ENCODE results near the gene RHOJ.

The RHOJ gene

DNA sequence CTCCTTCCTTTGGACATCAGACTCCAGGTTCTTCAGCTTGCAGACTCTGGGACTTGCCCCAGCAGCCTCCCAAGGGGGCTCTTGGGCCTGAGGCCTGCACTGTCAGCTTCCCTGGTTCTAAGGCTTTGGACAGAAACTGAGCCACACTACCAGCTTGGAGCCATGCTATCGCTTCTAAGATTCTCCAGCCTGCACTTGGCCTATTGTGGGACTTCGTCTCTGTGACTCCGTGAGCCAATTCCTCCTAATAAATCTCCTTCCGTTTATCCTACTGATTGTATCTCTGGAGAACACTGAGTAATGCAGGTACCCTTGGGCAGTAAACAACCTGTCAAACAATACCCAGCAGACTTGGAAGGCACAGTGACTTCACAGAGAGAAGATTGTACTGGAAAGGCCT is 24.9 kb upstream of the RHOJ start:
- Histone ChIP-seq H3K4me3 (ENCODE audit: low read depth in 1 of 5, low read length in 5 of 5) (no peak overlapping the region), H3K36me3 (ENCODE audit: control insufficient read depth in 5 of 5, insufficient read depth in 5 of 5, low read length in 5 of 5) (no peaks in the 10 kb centered on the region), H3K4me1 (ENCODE audit: control insufficient read depth in 5 of 5, insufficient read depth in 5 of 5, low read length in 5 of 5) (peaks cover 0 to 14% (median 5%) of the 10 kb centered on the region in 5 donors), H3K27ac (ENCODE audit: low read depth, low read length) (no peak overlapping the region), H3K27me3 (ENCODE audit: control insufficient read depth in 5 of 5, insufficient read depth in 4 of 5, low read length in 5 of 5) (no peaks in the 10 kb centered on the region), H3K9ac (ENCODE audit: low read length in 5 of 5) (no peak overlapping the region), H3K9me3 (ENCODE audit: control insufficient read depth in 5 of 5, low read length in 5 of 5) (no peaks in the 10 kb centered on the region)

DNA sequence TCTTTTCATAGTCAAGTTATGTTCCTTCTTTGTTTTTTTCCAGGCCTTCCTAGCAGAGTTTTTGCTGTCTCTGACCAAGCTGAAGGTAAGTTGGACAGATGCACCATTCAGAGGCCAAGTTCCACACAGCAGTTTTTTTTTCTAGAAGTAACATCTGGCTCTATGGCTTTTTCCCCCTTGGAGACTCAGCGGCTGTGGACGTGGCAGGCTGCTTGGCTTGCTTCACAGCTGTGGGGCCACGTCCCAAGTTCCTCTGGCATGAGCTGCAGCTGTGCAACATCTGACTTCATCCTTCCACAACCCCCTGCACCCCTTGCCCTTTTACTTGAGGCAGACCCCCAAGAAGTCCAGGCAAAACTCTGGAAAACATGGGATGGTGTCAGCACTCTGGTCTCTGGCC is 24.2 kb upstream of the RHOJ start:
- no peaks in the 10 kb centered on the region for H3K27me3 ChIP-seq (ENCODE audit: control insufficient read depth in 5 of 5, insufficient read depth in 4 of 5, low read length in 5 of 5)
- H3K27ac ChIP-seq (ENCODE audit: low read depth, low read length), result no peak overlapping the region
- peaks cover 0 to 14% (median 5%) of the 10 kb centered on the region in 5 donors for H3K4me1 ChIP-seq (ENCODE audit: control insufficient read depth in 5 of 5, insufficient read depth in 5 of 5, low read length in 5 of 5)
- H3K4me3 ChIP-seq (ENCODE audit: low read depth in 1 of 5, low read length in 5 of 5), result no peak overlapping the region
- H3K9me3 ChIP-seq (ENCODE audit: control insufficient read depth in 5 of 5, low read length in 5 of 5), result no peaks in the 10 kb centered on the region
- H3K36me3 ChIP-seq (ENCODE audit: control insufficient read depth in 5 of 5, insufficient read depth in 5 of 5, low read length in 5 of 5), result no peaks in the 10 kb centered on the region
- no peak overlapping the region for H3K9ac ChIP-seq (ENCODE audit: low read length in 5 of 5)

DNA sequence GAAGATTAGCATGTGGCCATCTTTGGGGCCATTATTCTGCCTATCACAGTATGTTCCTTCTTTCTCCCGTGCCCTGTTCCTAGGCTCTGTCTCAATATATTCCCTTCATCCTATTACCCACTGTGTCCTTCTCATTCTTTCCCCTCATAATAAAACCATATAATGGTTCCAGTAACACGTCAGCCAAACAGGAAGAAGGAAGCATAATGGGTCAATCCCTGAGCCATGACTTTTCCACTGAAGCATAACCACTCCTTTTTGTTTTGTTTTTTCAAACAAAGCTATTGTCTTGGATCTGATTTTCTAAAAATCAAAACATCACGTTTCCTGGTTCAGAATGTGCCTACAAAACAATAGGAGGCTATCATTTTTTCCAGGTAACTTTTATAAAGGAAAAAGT is 21.3 kb upstream of the RHOJ start:
- no peaks in the 10 kb centered on the region for H3K9me3 ChIP-seq (ENCODE audit: control insufficient read depth in 5 of 5, low read length in 5 of 5)
- H3K4me1 ChIP-seq (ENCODE audit: control insufficient read depth in 5 of 5, insufficient read depth in 5 of 5, low read length in 5 of 5), result peaks cover 0 to 14% (median 5%) of the 10 kb centered on the region in 5 donors
- no peak overlapping the region for H3K27ac ChIP-seq (ENCODE audit: low read depth, low read length)
- H3K27me3 ChIP-seq (ENCODE audit: control insufficient read depth in 5 of 5, insufficient read depth in 4 of 5, low read length in 5 of 5), result no peaks in the 10 kb centered on the region
- H3K4me3 ChIP-seq (ENCODE audit: low read depth in 1 of 5, low read length in 5 of 5), result no peak overlapping the region
- H3K36me3 ChIP-seq (ENCODE audit: control insufficient read depth in 5 of 5, insufficient read depth in 5 of 5, low read length in 5 of 5), result no peaks in the 10 kb centered on the region
- no peak overlapping the region for H3K9ac ChIP-seq (ENCODE audit: low read length in 5 of 5)

DNA sequence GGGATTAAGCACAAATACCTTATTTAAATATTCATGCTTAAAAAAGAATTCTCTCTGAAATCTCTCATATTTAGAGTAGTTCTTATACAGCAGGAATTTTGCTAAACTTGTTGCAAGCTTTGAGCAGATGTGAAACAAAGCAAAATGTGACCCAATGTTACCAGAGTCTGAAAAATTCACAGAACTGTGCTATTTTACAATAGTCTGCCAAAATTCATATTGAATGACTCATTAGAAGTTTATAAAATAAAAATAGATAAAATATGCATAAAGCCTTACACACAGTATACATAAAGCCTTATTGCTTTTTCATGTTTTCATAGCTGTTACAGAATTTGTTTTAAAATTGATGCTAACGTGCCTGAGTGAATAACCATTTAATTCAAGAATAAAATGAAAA is 17.8 kb upstream of the RHOJ start:
- no peak overlapping the region for H3K4me3 ChIP-seq (ENCODE audit: low read depth in 1 of 5, low read length in 5 of 5)

DNA sequence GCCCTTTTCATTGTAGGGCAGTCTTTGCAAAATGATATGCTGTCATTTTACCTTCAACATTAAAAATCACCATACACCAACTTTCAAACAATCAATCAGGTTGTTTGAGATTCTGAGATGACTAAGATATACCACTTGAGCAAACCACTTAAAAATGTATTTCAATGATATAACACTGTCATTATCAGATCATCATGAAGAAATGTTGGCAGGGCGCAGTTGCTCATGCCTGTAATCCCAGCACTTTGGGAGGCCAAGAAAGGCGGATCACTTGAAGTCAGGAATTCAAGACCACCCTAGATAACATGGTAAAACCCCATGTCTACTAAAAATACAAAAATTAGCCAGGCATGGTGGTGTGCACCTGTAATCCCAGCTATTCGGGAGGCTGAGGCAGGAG is 13.0 kb upstream of the RHOJ start:
- no peaks in the 10 kb centered on the region for H3K36me3 ChIP-seq (ENCODE audit: control insufficient read depth in 5 of 5, insufficient read depth in 5 of 5, low read length in 5 of 5)
- no peak overlapping the region for H3K4me3 ChIP-seq (ENCODE audit: low read depth in 1 of 5, low read length in 5 of 5)
- H3K9me3 ChIP-seq (ENCODE audit: control insufficient read depth in 5 of 5, low read length in 5 of 5), result no peaks in the 10 kb centered on the region
- no peak overlapping the region for H3K9ac ChIP-seq (ENCODE audit: low read length in 5 of 5)
- H3K27me3 ChIP-seq (ENCODE audit: control insufficient read depth in 5 of 5, insufficient read depth in 4 of 5, low read length in 5 of 5), result no peaks in the 10 kb centered on the region
- peaks cover 0 to 6% (median 0%) of the 10 kb centered on the region in 5 donors for H3K4me1 ChIP-seq (ENCODE audit: control insufficient read depth in 5 of 5, insufficient read depth in 5 of 5, low read length in 5 of 5)
- no peak overlapping the region for H3K27ac ChIP-seq (ENCODE audit: low read depth, low read length)

More for the DNA sequence above, 17.8 kb upstream of the RHOJ start:
- H3K27me3 ChIP-seq (ENCODE audit: control insufficient read depth in 5 of 5, insufficient read depth in 4 of 5, low read length in 5 of 5), result no peaks in the 10 kb centered on the region
- no peaks in the 10 kb centered on the region for H3K36me3 ChIP-seq (ENCODE audit: control insufficient read depth in 5 of 5, insufficient read depth in 5 of 5, low read length in 5 of 5)
- no peak overlapping the region for H3K9ac ChIP-seq (ENCODE audit: low read length in 5 of 5)
- H3K9me3 ChIP-seq (ENCODE audit: control insufficient read depth in 5 of 5, low read length in 5 of 5), result no peaks in the 10 kb centered on the region
- peaks cover 0 to 6% (median 0%) of the 10 kb centered on the region in 5 donors for H3K4me1 ChIP-seq (ENCODE audit: control insufficient read depth in 5 of 5, insufficient read depth in 5 of 5, low read length in 5 of 5)
- H3K27ac ChIP-seq (ENCODE audit: low read depth, low read length), result no peak overlapping the region

DNA sequence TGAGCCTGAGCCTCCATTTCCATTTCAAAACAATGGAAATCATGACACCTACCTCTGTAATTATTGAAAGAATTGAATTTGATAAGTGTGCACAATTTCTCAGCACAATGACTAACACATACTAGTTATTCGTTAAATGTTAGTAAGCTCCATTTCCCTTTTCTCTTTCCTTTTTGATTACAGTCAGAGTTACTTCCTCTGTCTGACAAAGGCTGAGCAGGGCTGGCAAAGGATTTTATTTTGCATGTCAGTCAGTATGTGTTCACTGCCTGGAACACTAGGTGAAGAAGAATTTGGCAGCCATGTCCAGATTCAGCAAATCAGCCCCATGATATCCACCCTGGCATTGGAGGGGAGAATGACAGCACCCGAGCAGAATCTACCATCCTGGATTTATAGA is 12.2 kb upstream of the RHOJ start:
- Histone ChIP-seq H3K4me3 (ENCODE audit: low read depth in 1 of 5, low read length in 5 of 5) (no peak overlapping the region), H3K9me3 (ENCODE audit: control insufficient read depth in 5 of 5, low read length in 5 of 5) (no peaks in the 10 kb centered on the region), H3K9ac (ENCODE audit: low read length in 5 of 5) (no peak overlapping the region), H3K27me3 (ENCODE audit: control insufficient read depth in 5 of 5, insufficient read depth in 4 of 5, low read length in 5 of 5) (no peaks in the 10 kb centered on the region), H3K36me3 (ENCODE audit: control insufficient read depth in 5 of 5, insufficient read depth in 5 of 5, low read length in 5 of 5) (no peaks in the 10 kb centered on the region), H3K4me1 (ENCODE audit: control insufficient read depth in 5 of 5, insufficient read depth in 5 of 5, low read length in 5 of 5) (peaks cover 0 to 6% (median 0%) of the 10 kb centered on the region in 5 donors), H3K27ac (ENCODE audit: low read depth, low read length) (no peak overlapping the region)

DNA sequence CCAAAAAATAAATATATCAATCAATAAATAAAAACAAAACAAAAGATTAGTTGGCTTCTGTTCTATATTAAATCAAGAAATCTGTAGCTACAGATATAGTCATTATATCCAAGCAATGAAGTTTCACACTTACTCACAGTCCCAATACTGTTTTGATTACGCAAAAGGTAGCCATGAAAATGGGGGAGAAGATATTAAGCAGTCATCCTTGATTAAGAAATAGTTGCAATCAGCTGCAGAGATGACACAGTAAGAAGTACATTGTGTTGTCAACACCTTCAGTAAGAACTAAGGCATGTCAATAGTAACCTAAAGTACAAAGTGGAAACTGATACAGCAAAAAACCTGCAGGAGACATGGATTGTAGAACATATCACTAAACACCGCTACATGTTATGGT is 11.0 kb upstream of the RHOJ start:
- Histone ChIP-seq H3K9me3 (ENCODE audit: control insufficient read depth in 5 of 5, low read length in 5 of 5) (no peaks in the 10 kb centered on the region), H3K36me3 (ENCODE audit: control insufficient read depth in 5 of 5, insufficient read depth in 5 of 5, low read length in 5 of 5) (no peaks in the 10 kb centered on the region), H3K4me3 (ENCODE audit: low read depth in 1 of 5, low read length in 5 of 5) (no peak overlapping the region), H3K4me1 (ENCODE audit: control insufficient read depth in 5 of 5, insufficient read depth in 5 of 5, low read length in 5 of 5) (peaks cover 0 to 6% (median 0%) of the 10 kb centered on the region in 5 donors), H3K27ac (ENCODE audit: low read depth, low read length) (no peak overlapping the region), H3K27me3 (ENCODE audit: control insufficient read depth in 5 of 5, insufficient read depth in 4 of 5, low read length in 5 of 5) (no peaks in the 10 kb centered on the region), H3K9ac (ENCODE audit: low read length in 5 of 5) (no peak overlapping the region)

DNA sequence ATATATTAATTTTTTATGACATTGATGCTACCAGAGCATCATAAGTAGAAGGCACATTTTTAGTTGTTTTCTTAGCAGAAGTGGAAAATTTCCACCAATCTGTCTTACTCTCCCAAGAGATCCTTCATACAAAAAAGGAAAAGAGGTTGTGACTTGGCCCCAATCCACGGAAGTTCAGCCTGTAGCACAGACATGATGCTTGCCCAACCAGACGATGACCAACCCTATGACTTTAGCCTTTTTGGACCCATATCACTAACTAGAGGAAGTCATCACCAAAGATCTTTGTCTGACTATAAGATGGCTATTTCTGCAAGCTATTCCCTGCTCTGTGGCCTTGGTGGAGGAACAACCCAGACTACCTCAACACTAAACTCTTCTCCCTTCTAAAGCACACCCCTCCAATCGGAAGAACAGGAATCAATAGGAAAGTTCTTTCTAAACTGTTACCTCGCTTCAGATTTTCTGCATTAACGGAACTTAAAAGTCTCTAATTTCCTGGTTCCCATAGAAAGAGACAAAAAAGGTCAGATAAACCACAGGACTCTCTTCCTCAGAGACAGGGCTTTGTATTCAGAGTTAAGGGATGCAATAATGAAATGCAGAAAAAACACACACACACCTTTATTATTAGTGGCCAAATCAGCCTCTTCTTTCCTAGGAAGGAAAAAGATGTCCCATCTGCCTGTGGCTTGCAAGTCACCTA is 4.1 kb upstream of the RHOJ start:
- Histone ChIP-seq H3K27ac (ENCODE audit: low read depth, low read length) (no peak overlapping the region), H3K36me3 (ENCODE audit: control insufficient read depth in 5 of 5, insufficient read depth in 5 of 5, low read length in 5 of 5) (no peaks in the 10 kb centered on the region), H3K9ac (ENCODE audit: low read length in 5 of 5) (no peak overlapping the region), H3K4me1 (ENCODE audit: control insufficient read depth in 5 of 5, insufficient read depth in 5 of 5, low read length in 5 of 5) (peaks cover 2 to 18% (median 10%) of the 10 kb centered on the region in 5 donors), H3K27me3 (ENCODE audit: control insufficient read depth in 5 of 5, insufficient read depth in 4 of 5, low read length in 5 of 5) (peaks cover 0 to 4% (median 0%) of the 10 kb centered on the region in 5 donors), H3K9me3 (ENCODE audit: control insufficient read depth in 5 of 5, low read length in 5 of 5) (no peaks in the 10 kb centered on the region), H3K4me3 (ENCODE audit: low read depth in 1 of 5, low read length in 5 of 5) (no peak overlapping the region)

DNA sequence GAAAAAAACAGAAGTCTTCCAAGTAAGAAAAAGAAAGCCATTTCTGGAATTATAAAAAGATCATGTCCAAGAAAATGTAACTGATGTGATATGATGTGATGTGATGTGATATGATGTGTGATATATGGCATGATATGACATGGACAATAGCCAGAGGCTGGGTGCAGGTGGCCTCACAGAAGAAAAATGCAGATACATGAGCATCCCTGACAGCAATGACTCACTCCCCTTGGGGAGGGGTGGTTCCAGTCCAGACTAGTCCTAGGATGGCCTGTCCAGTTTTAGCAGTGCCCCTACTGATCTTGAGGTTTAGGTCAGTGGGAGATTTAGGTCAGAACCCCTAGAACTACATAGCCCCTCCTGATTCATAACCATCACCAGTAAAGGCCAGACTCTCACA is 3.5 kb upstream of the RHOJ start:
- Histone ChIP-seq H3K4me1 (ENCODE audit: control insufficient read depth in 5 of 5, insufficient read depth in 5 of 5, low read length in 5 of 5) (peaks cover 2 to 18% (median 10%) of the 10 kb centered on the region in 5 donors), H3K27me3 (ENCODE audit: control insufficient read depth in 5 of 5, insufficient read depth in 4 of 5, low read length in 5 of 5) (peaks cover 0 to 4% (median 0%) of the 10 kb centered on the region in 5 donors), H3K27ac (ENCODE audit: low read depth, low read length) (no peak overlapping the region), H3K9me3 (ENCODE audit: control insufficient read depth in 5 of 5, low read length in 5 of 5) (no peaks in the 10 kb centered on the region), H3K36me3 (ENCODE audit: control insufficient read depth in 5 of 5, insufficient read depth in 5 of 5, low read length in 5 of 5) (no peaks in the 10 kb centered on the region), H3K4me3 (ENCODE audit: low read depth in 1 of 5, low read length in 5 of 5) (no peak overlapping the region), H3K9ac (ENCODE audit: low read length in 5 of 5) (no peak overlapping the region)

DNA sequence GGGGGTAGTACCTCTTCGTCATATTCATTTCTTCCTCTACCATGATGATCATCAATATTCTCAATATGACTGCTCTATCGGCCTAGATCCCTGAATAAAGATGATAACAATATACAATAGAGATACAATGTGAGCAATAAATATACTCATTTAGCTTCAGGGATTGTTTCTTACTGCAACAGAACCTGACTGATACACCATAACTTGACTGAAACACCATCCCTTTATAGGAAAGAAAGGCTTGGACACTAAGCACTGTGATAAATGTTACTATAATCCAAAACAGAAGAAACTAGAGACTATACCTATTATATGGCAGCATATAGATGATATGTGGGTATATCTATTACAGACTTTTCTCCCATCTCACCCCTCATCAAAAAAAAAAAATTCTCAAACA is 1.2 kb upstream of the RHOJ start:
- Histone ChIP-seq H3K9me3 (ENCODE audit: control insufficient read depth in 5 of 5, low read length in 5 of 5) (no peaks in the 10 kb centered on the region), H3K36me3 (ENCODE audit: control insufficient read depth in 5 of 5, insufficient read depth in 5 of 5, low read length in 5 of 5) (no peaks in the 10 kb centered on the region), H3K4me3 (ENCODE audit: low read depth in 1 of 5, low read length in 5 of 5) (no peak overlapping the region), H3K9ac (ENCODE audit: low read length in 5 of 5) (no peak overlapping the region), H3K4me1 (ENCODE audit: control insufficient read depth in 5 of 5, insufficient read depth in 5 of 5, low read length in 5 of 5) (peaks cover 2 to 18% (median 14%) of the 10 kb centered on the region in 5 donors), H3K27me3 (ENCODE audit: control insufficient read depth in 5 of 5, insufficient read depth in 4 of 5, low read length in 5 of 5) (peaks cover 0 to 4% (median 0%) of the 10 kb centered on the region in 5 donors), H3K27ac (ENCODE audit: low read depth, low read length) (no peak overlapping the region)
